ENCODE results near the gene CCNT1.

DNA sequence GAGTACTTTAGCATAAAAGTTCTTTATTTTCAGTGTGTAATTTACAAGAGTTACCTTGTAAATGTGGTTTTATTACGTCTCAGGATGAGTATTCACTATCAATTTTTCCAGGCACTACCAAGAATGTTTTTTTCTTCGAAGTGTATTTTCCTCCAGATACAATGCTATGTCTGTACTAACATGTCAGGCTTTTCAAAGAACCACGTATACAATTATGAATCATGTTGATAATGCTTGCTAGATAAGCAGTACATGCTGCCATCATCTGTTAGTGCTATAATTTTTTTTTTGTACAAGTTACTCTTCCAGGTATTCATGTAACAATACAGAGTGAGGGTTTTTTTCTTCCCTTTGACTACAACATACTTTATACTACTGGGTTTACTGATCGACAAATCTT is 28.9 kb downstream of the CCNT1 start:
- TF ChIP-seq CTCF (IDR thresholded peaks at IDR 0.05; ENCODE audit: low read length) (no peak), EZH2 (IDR thresholded peaks at IDR 0.05; ENCODE audit: borderline replicate concordance, low read length) (no peak)

Data from OCI-LY1 (cell line).